OCI-LY7 (cell line): Measurements from ENCODE around the gene SOAT2. TPM values are rescaled to one million over a fixed set of nuclear protein-coding genes. Genes with fewer than 3 reads are reported as not detected.
"Not testable (repeated sequence)": the region's sequence is repeated elsewhere in the genome, so short reads cannot be mapped to it uniquely, and the experiment has no call there.

Source experiments
- BruUV-seq: library from RNA; stranded (reverse); fragments of 400-500 nt; replicated peaks from 2 replicates; lab custom pipeline; 2021; lab: Mats Ljungman, UMichigan
- CTCF ChIA-PET: fragments of 300-600 bp; sonication (Branson Sonifier 250); formaldehyde crosslinking; loops from one replicate; lab custom pipeline; 2022; ENCODE audit warnings: antibody characterized with exemption; ENCODE audit not compliant: unreplicated experiment; lab: Charles Lee
- POLR2A ChIA-PET: fragments of 300-600 bp; sonication (Branson Sonifier 250); formaldehyde crosslinking; loops from one replicate; lab custom pipeline; 2022; ENCODE audit warnings: antibody characterized with exemption; lab: Charles Lee
- DNase-seq: peaks from one replicate; pipeline ENCODE4 v3.0.0-alpha.2; 2015; ENCODE audit warnings: low spot score
- H2AFZ ChIP-seq: fragments of 200-600 bp; sonication (generic), shearing (Covaris generic); 2 replicates; pipeline ENCODE4 v1.6.1; 2014; ENCODE audit warnings: mild to moderate bottlenecking, antibody characterized with exemption, low read length, moderate library complexity
- H3K27ac ChIP-seq: fragments of 200-600 bp; sonication (generic); 2 replicates; pipeline ENCODE4 v1.5.1; 2014; ENCODE audit warnings: mixed run types, low read depth, mild to moderate bottlenecking, moderate library complexity, low read length, inconsistent platforms; ENCODE audit not compliant: poor library complexity, severe bottlenecking
- H3K36me3 ChIP-seq: fragments of 200-600 bp; sonication (generic); 2 replicates; pipeline ENCODE4 v1.6.1; 2014; ENCODE audit warnings: mild to moderate bottlenecking, antibody characterized with exemption, low read length, moderate library complexity, mixed read lengths; ENCODE audit not compliant: insufficient read depth
- H3K4me1 ChIP-seq: fragments of 200-600 bp; sonication (generic); 2 replicates; pipeline ENCODE4 v1.5.1; 2014; ENCODE audit warnings: mild to moderate bottlenecking, low read length; ENCODE audit not compliant: insufficient read depth, poor library complexity, severe bottlenecking
- H3K4me2 ChIP-seq: fragments of 200-600 bp; sonication (generic); 2 replicates; pipeline ENCODE4 v1.6.1; 2014; ENCODE audit warnings: mild to moderate bottlenecking, low read length
- H3K4me3 ChIP-seq: fragments of 200-600 bp; sonication (generic); 2 replicates; pipeline ENCODE4 v1.5.1; 2014; ENCODE audit warnings: mild to moderate bottlenecking, low read depth, low read length; ENCODE audit not compliant: poor library complexity, severe bottlenecking
- H3K79me2 ChIP-seq: fragments of 200-600 bp; sonication (generic); 2 replicates; pipeline ENCODE4 v1.6.1; 2016; ENCODE audit warnings: low read depth, mild to moderate bottlenecking, low read length, moderate library complexity, mixed read lengths; ENCODE audit not compliant: insufficient read depth
- H3K9me2 ChIP-seq: fragments of 200-600 bp; sonication (generic); 2 replicates; pipeline ENCODE4 v1.6.1; 2016; ENCODE audit warnings: mild to moderate bottlenecking, low read length, mixed read lengths; ENCODE audit not compliant: insufficient read depth
- H3K9me3 ChIP-seq: fragments of 200-600 bp; sonication (generic); 2 replicates; pipeline ENCODE4 v1.6.1; 2014; ENCODE audit warnings: mild to moderate bottlenecking, mixed run types, low read length, mixed read lengths
- H4K20me1 ChIP-seq: fragments of 200-600 bp; sonication (generic); 2 replicates; pipeline ENCODE4 v1.6.1; 2014; ENCODE audit warnings: mild to moderate bottlenecking, antibody characterized with exemption, low read length, moderate library complexity, mixed read lengths; ENCODE audit not compliant: insufficient read depth
- CTCF ChIP-seq: fragments of 200-600 bp; sonication (generic); conservative IDR thresholded peaks from 2 replicates; pipeline ENCODE4 v1.5.1; 2014; ENCODE audit warnings: mild to moderate bottlenecking, antibody characterized with exemption, low read length, moderate library complexity, mixed read lengths
- EZH2phosphoT487 ChIP-seq: fragments of 200-600 bp; sonication (generic); IDR thresholded peaks from 2 replicates; pipeline ENCODE4 v1.6.1; 2018; ENCODE audit warnings: low read depth, borderline replicate concordance, mild to moderate bottlenecking, mixed run types, antibody characterized with exemption, low read length, moderate library complexity, mixed read lengths
- intact Hi-C: fragments of 100-400 bp; cut with micrococcal nuclease; formaldehyde crosslinking; loops from one replicate; pipeline ENCODE4 v1.10.0; 2022; ENCODE audit not compliant: unreplicated experiment
- total RNA-seq, 2 experiments: library from RNA; depleted of rRNA in 1 of 2; stranded (reverse); fragments of >200 nt in 1 of 2; shearing (Covaris generic) in 1 of 2; gene quantifications; 2 replicates each; pipeline ENCODE4 v1.2.3, GENCODE V29; 2014 to 2022

The SOAT2 gene
- total RNA-seq, 2 experiments from 2014 or later, result 0.06 to 1.8 TPM

- H3K79me2 ChIP-seq, intact Hi-C loops, H3K9me3 ChIP-seq, H4K20me1 ChIP-seq, H3K27ac ChIP-seq, DNase-seq, H2AFZ ChIP-seq, H3K9me2 ChIP-seq, H3K36me3 ChIP-seq, CTCF ChIA-PET, BruUV-seq, H3K4me2 ChIP-seq, H3K4me3 ChIP-seq: not testable (repeated sequence)
- H3K4me1 ChIP-seq, result peaks cover 16% of the 10 kb centered on the region
- POLR2A ChIA-PET, result interaction anchor here (0.7 kb wide), 1 partner anchor 16 kb away, joined by 3 read pairs; the partner anchor contains the start of gene SPRYD3
Measured at GRCh38 chr12:53095596-53095895, 7.7 kb upstream of the SOAT2 start.

- no peaks in the 10 kb centered on the region for H3K36me3 ChIP-seq
- no peak overlapping the region for H2AFZ ChIP-seq
- ChIA-PET POLR2A (interaction anchor here (0.7 kb wide), 1 partner anchor 17 kb away, joined by 3 read pairs; the partner anchor contains the start of gene SPRYD3), CTCF (no interaction called here)
- H3K79me2 ChIP-seq, result no peaks in the 10 kb centered on the region
- no peak overlapping the region for H3K27ac ChIP-seq
- no peak overlapping the region for H3K4me3 ChIP-seq
- DNase-seq, result no peak
- no peak for TF ChIP-seq CTCF
- no peak for TF ChIP-seq EZH2phosphoT487
- no peaks in the 10 kb centered on the region for H3K9me3 ChIP-seq
- H3K9me2 ChIP-seq, result no peaks in the 10 kb centered on the region
- H4K20me1 ChIP-seq, result no peaks in the 10 kb centered on the region
- BruUV-seq, result no TSS peak
- intact Hi-C loops, result no loop called here
- H3K4me1 ChIP-seq, result peaks cover 16% of the 10 kb centered on the region
- H3K4me2 ChIP-seq, result no peak overlapping the region
Measured at GRCh38 chr12:53096089-53096741, 7.1 kb upstream of the SOAT2 start.

GRCh38 chr12:53096759-53097158 is 6.5 kb upstream of the SOAT2 start:
- no peaks in the 10 kb centered on the region for H3K36me3 ChIP-seq
- no peaks in the 10 kb centered on the region for H3K9me2 ChIP-seq
- no peak overlapping the region for H3K4me3 ChIP-seq
- ChIA-PET POLR2A (no interaction called here), CTCF (no interaction called here)
- no peak overlapping the region for H2AFZ ChIP-seq
- intact Hi-C loops, result no loop called here
- BruUV-seq, result no TSS peak
- H3K79me2 ChIP-seq, result no peaks in the 10 kb centered on the region
- H3K9me3 ChIP-seq, result no peaks in the 10 kb centered on the region
- no peaks in the 10 kb centered on the region for H4K20me1 ChIP-seq
- no peak overlapping the region for H3K4me2 ChIP-seq
- TF ChIP-seq EZH2phosphoT487 (no peak), CTCF (no peak)
- peaks cover 16% of the 10 kb centered on the region for H3K4me1 ChIP-seq
- H3K27ac ChIP-seq, result no peak overlapping the region
- DNase-seq, result no peak
